HTERT RPE-1 (cell line): Measurements from ENCODE around the gene COX5A.
"Not testable (repeated sequence)": the region's sequence is repeated elsewhere in the genome, so short reads cannot be mapped to it uniquely, and the experiment has no call there.

Source experiments
- in situ Hi-C: fragments of 300-500 bp; cut with MboI; formaldehyde crosslinking; loops from 4 replicates; pipeline ENCODE4 v1.14.3; 2020; ENCODE audit warnings: low sequenced_read_pairs

Gene COX5A

GRCh38 chr15:74902295-74903075, 35.4 kb downstream of the COX5A start:
- in situ Hi-C loops: no loop called here

DNA sequence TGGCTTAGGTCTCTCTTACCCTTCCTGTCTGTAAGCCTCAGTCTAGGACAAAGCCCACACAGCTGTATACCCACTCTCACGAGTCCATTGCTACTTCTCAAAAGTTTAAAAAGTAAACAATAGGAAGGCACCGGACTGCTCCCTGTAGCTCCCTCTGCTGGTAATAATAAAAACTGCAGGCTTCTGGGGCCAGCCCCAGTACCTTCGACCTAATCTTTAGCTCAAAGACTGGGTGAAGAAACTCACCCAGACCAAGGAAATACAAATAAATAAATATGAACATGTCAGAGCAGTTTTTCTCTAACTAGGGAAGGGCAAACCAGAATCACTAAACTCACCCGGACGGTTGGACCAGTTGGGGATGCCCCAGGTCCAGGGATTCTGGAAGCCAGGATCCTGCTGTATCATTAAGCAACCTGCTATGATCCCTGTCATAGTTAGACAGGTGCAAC, 36.2 kb downstream of the COX5A start:
- in situ Hi-C loops: no loop called here

DNA sequence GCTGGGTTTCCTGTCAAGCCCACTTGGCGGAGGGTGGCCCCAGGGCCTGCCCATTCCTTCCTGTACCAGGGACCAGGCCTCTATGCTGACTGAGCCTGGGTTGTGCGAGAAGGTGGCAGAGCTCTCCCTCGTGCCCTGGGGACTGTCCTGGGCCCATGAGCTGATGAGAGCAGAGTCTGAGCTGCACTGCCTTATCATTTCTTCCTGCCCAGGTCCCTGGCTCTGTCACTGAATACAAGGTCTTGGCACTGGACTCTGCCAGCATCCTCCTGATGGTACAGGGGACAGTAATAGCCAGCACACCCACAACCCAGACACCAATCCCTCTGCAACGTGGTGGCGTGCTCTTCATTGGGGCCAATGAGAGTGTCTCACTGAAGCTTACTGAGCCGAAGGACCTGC, 40.6 kb downstream of the COX5A start:
- in situ Hi-C loops: no loop called here

DNA sequence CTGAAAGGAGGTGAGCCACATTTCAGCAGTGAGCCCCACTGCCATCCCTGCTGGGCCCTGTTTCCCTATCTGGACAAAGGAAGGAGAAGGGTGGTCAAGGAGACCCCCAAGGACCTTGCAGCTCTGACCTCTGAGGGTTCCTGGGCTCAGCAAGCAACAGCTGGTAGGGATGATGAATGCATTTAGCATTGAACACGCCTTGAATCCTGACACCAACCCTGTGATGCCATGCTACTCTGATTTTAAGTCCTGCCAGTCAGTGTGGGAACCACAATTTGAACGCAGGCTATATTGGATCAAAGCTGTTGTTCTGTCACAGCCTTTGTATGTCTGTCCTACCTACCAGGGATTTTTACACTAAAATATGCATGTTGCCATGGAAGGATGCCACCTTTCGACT, 41.6 kb downstream of the COX5A start:
- in situ Hi-C loops: no loop called here

- in situ Hi-C loops: no loop called here
Observed at GRCh38 chr15:74895830-74896229, 42.0 kb downstream of the COX5A start.

DNA sequence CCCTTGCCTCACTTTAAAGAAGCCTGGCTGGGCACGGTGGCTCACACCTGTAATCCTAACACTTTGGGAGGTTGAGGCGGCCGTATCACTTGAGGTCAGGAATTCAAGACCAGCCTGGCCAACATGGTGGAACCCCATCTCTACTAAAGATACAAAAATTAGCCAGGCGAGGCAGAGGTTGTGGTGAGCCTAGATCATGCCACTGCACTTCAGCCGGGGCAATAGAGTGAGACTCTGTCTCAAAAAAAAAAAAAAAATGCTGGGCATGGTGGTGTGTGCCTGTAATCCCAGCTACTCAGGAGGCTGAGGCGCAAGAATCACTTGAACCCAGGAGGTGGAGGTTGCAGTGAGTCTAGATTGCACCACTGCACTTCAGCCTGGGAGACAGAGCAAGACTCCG, 43.5 kb downstream of the COX5A start:
- in situ Hi-C loops: not testable (repeated sequence)

DNA sequence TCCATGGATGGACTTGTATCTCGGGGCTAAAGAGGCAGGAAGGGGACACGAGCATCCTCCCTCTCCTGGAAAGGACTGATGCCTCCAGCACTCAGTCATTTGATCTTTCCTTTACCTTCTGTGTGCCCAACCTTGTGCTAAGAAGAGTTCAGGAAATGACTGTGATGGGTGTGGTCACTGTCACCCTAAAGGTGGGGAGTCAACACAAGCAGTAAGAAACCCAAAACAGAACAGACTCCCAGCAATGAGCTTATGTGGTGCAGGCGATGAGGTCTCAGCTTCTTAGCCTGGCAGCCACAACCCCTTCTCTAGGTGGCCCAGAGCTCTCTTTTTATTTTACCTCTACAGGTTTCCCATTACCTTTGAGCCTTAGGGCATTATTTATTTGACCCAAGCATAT, 44.2 kb downstream of the COX5A start:
- in situ Hi-C loops: no loop called here

DNA sequence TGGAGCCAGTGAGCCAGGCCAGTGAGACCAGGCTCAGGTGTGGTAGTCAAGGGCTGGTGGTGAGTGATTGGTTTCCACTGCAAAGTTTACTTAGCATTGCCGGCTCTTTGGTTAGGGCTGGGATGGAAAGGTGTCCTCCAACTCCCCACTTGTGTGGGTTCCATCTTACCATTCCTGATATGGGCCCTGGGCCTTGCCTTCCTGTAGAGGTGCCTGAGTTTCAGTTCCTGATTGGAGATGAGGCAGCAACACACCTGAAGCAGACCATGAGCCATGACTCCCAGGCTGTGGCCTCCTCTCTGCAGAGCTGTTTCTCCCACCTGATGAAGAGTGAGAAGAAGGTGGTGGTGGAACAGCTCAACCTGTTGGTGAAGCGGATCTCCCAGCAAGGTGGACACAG, 44.9 kb downstream of the COX5A start:
- in situ Hi-C loops: no loop called here

DNA sequence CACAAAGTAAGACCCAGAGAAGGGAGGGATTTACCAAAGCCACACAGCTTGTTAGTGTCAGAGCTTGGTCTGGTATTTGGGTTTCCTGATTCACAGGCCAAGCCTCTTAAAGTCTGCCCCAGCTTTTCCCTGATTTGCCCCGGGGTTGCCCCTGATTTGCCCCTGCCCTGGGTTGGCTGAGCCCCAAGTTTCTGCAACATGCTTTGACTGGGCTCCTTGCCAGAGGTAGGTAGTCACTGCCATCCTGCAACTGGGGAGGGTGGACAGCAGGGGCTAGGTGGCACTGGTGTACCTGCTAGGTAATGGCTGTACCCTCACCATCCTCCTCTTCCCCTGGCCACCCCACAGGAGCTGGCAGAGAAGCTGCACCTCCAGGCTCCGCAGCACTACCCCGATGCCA, 45.6 kb downstream of the COX5A start:
- in situ Hi-C loops: no loop called here

DNA sequence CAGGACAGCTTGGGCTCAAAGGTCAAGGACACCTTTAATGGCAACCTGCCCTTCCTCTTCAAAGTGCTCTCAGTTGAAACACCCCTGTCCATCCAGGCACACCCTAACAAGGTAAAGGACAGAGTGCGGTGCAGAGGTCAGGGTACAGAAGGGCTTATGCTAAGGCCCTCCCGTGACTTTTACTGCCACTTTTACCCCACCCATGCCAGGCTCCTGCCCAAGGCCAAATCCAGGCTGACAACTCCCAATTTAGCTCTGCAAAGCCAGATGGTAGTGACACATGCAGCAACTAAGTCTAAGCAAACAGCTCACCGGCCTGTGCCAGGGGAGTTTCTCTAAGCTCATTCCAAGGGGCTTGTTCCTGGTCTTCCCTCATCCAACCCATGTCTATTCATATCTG, 46.4 kb downstream of the COX5A start:
- in situ Hi-C loops: no loop called here

DNA sequence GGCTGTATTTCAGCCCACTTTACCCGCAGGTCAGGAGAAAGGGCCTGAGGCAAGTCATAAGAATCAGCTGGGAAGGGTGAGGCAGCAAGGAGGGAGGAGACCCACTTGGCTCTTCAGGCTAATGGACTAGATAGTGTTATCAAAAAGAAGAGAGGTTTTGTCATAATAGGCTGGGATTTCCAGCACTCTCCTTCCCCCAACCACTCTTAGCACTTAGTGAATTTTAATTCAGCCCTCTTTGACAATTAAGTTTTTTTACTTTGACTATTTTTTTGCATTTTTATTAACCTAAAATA, 47.3 kb downstream of the COX5A start:
- in situ Hi-C loops: no loop called here

DNA sequence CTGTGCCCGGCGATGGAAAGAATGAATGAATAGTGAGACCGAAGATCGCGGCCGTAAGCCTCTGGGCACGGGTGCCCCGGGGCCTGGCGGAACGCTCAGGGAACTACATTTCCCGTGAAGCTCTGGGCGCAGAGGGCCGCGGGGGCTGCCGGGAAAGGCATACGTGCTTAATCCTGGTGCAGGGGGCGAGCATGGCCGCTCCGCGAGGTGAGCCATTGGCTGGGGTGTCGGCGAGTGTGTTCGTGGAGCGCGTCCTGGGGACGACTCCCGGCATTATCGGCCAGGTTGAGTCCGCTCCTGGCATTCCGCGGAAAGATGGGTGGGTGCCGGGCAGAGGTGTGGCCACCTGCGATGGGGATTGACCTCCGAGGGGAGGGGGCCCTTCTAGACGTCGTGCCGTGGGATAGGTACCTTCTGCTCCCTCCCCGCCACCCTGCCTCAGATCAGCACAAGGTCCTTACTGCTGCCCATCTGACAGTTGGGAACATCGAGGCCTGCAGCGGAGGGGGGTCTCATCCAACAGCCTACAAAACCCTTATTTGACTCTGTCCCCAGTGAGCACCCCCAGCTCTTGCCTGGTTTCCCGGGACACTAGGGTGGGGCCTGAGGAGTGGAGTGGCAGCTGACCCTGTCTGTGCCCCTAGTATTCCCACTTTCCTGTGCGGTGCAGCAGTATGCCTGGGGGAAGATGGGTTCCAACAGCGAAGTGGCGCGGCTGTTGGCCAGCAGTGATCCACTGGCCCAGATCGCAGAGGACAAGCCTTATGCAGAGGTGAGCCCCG, 47.8 kb downstream of the COX5A start, which contains the start of gene MPI:
MPI (plus strand) TSS at position 160 of the 782 bp plus-strand sequence; CDS start at position 192, 32 bp downstream.
- in situ Hi-C loops: no loop called here

DNA sequence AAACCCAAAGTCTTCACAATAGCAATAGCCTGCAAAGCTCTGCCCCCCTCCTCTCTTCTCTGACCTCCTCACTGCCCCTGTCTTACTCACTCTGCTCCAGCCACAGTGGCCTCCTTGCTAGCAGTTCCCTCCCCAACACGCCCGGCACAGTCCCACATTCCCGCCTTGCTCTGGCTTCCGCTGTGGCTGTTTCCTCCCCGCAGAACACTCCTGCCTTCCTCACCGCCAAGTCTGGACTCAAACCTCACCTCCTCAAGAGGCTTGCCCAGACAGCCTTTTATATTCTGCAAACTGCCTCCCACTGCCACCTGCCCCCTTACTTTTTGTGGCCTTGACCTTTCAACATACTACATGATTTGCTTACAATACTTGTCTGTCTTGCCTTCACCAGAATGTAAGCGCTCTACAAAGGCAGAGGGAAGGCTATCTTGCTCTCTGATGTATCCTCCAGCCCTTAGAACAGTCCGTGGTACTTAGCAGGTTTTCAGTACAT, 48.4 kb downstream of the COX5A start:
- in situ Hi-C loops: no loop called here

GRCh38 chr15:74888716-74889115, 49.2 kb downstream of the COX5A start:
- in situ Hi-C loops: no loop called here

- in situ Hi-C loops: not testable (repeated sequence)
Observed at GRCh38 chr15:74887537-74888193, 50.2 kb downstream of the COX5A start.

DNA sequence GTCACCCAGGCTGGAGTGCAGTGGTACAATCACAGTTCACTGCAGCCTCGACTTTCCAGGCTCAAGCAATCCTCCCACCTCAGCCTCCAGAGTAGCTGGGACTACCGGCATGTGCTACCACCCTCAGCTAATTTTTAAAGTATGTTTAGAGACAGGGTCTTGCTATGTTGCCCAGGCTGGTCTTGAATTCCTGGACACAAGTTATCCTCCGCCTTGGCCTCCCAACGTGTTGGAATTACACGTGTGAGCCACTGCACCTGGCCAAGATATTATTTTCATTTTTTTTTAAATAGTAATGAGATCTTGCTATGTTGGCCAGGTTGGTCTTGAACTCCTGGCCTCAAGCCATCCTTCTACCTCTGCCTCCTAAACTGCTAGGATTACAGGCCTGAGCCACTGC, 52.4 kb downstream of the COX5A start:
- in situ Hi-C loops: no loop called here

DNA sequence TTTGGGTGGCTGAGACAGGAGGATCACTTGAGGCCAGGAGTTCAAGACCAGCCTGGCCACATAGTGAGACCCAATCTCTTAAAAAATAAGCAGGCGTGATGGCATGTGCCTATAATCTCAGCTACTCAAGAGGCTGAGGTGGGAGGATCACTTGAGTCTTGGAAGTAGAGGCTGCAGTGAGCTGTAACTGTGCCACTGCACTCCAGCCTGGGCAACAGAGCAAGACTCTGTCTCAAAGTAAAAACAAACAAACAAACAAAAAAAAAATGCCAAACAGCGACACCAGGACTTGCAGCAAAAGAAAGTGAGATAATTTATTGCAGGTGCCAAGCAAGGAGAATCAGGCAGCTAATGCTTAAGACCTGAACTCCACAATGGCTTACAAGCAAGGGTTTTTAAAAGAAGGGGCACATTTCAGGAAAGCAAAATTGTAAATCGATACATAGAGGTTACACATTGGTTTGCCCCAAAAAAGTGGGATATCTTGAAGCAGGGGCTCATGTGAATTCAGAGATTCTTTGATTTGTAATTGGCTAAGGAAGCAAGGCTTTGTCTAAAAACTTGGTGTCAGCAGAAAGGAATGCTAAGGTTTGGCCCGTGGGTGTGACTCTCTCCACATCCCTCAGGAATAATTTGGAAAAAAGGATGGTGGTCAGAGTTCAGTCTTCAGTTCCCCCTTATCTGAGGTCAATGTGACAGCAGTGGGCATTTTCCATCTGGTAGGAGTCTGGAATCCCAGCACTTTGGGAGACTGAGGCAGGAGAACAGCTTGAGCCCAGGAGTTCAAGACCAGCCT, 53.2 kb downstream of the COX5A start:
- in situ Hi-C loops: no loop called here

DNA sequence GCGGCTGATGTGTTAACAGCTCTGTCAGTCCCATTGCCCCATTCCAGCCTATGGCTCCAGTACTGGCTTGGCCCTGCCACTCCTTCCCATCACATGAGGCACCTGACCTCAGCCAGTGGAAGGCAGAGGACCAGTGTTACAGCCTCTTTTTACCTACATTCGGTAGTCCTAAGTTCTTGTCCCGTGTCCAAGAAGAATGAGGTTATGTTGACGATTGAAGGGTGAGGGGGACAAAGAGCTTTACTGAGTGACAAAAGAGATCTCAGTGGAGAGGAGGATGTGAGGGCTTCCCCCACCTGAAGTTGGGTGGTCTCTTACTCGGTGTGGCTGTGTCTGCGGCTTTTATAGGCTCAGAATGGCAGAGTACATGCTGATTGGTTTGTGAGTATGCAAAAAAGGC, 55.3 kb downstream of the COX5A start:
- in situ Hi-C loops: no loop called here

DNA sequence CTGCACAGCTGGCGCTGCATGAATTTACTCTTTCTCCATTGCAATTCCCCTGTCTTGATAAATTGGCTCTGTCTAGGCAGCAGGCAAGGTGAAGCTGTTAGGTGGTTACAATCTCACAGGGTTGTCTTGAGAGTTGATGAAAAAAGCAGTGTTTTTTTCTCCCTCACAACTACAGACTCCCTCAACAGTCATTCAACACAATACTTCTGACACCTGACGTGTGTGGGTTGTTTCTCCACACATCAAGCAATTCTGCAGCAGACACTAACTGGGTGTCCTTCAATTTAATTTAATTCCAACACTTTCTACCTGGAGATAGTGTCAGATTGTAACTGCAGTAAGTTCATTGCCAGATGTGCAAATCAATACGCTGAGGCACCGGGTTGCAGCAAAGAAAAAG, 59.6 kb downstream of the COX5A start:
- in situ Hi-C loops: no loop called here

DNA sequence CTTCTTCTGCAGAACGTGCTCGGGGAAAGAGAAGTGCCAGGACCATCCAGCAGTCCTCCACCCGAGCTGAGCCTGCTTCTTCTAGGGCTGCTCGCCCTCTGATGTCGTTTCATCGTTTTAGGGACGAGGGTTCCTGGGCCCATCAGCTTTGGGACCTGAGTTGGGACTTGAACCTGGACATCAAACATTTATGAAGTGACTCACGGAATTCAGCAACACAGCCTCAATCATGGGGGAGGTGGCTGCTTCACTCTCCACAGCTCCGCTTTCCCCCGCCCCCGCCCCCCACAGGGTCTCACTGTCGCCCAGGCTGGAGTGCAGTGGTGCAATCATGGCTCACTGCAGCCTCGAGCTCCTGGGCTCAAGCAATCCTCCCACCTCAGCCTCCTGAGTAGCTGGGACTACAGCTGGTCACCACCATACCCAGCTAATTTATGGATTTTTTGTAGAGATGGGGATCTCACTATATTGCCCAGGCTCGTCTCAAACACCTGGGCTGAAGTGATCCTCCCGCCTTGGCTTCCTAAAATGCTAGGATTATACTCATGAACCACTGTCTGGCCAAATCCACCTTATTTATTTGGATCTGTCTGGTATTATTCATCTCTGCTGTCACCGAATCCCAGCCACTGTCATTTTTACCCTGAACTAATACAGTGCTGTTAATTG, 64.0 kb downstream of the COX5A start:
- in situ Hi-C loops: no loop called here
